ENCODE data around the gene ITGAL. TPM values are rescaled to one million over a fixed set of nuclear protein-coding genes. Genes with fewer than 3 reads are reported as not detected.

The ITGAL gene
- total and polyA plus RNA-seq, 7 donors: 0.60 to 20.7 (median 2.8) TPM

- DNase-seq: no peak
- WGBS, 2 donors: 95% methylated on average over 7 of the region's 7 CpGs
- Histone ChIP-seq H3K9me3 (no peaks in the 10 kb centered on the region), H3K4me3 (no peak overlapping the region), H3K27me3 (no peaks in the 10 kb centered on the region), H3K36me3 (no peaks in the 10 kb centered on the region), H3K4me1 (no peaks in the 10 kb centered on the region), H3K27ac (no peak overlapping the region)
- TF ChIP-seq POLR2AphosphoS5 (IDR thresholded peaks at IDR 0.05) (no peak), POLR2A (IDR thresholded peaks at IDR 0.05) (no peak), CTCF (IDR thresholded peaks at IDR 0.05) (no peak), EP300 (IDR thresholded peaks at IDR 0.05) (no peak)
- intact Hi-C loops (cut with DNase I): no loop called here
Measured at GRCh38 chr16:30464078-30464477, 8.5 kb upstream of the ITGAL start.

- no peak for DNase-seq
- TF ChIP-seq POLR2A (IDR thresholded peaks at IDR 0.05) (no peak), POLR2AphosphoS5 (IDR thresholded peaks at IDR 0.05) (no peak), EP300 (IDR thresholded peaks at IDR 0.05) (no peak), CTCF (IDR thresholded peaks at IDR 0.05) (no peak)
- no peak overlapping the region for H3K27ac ChIP-seq
- intact Hi-C loops (cut with DNase I): no loop called here
- peaks cover 0 to 29% (median 18%) of the 10 kb centered on the region in 3 donors for H3K27me3 ChIP-seq
- WGBS, 2 donors: 64 to 85% methylated on average over 3 of the region's 3 CpGs
- H3K36me3 ChIP-seq: no peaks in the 10 kb centered on the region
- no peaks in the 10 kb centered on the region for H3K9me3 ChIP-seq
- no peak overlapping the region for H3K4me3 ChIP-seq
- H3K4me1 ChIP-seq: no peaks in the 10 kb centered on the region
Measured at GRCh38 chr16:30470170-30470512, 2.4 kb upstream of the ITGAL start.

DNA sequence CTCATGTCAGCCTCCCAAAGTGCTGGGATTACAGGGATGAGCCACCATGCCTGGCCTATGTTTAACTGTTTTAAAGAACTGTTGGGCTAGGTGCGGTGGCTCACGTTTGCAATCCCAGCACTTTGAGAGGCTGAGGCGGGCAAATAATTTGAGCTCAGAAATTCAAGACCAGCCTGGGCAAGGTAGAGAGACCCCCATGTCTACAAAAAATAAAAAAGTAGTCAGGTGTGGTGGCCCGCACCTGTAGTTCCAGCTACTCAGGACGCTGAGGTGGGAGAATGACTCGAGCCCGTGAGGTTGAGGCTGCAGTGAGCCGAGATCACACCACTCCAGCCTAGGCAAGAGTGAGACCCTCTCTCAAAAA, 1.9 kb upstream of the ITGAL start:
- Histone ChIP-seq H3K4me3 (no peak overlapping the region), H3K36me3 (no peaks in the 10 kb centered on the region), H3K27me3 (peaks cover 0 to 34% (median 18%) of the 10 kb centered on the region in 3 donors), H3K27ac (no peak overlapping the region), H3K9me3 (no peaks in the 10 kb centered on the region), H3K4me1 (no peaks in the 10 kb centered on the region)
- TF ChIP-seq POLR2AphosphoS5 (IDR thresholded peaks at IDR 0.05) (no peak), EP300 (IDR thresholded peaks at IDR 0.05) (no peak), POLR2A (IDR thresholded peaks at IDR 0.05) (no peak), CTCF (IDR thresholded peaks at IDR 0.05) (no peak)
- 74 to 86% methylated on average over 8 of the region's 8 CpGs for WGBS, 2 donors
- DNase-seq: no peak
- intact Hi-C loops (cut with DNase I): no loop called here

DNA sequence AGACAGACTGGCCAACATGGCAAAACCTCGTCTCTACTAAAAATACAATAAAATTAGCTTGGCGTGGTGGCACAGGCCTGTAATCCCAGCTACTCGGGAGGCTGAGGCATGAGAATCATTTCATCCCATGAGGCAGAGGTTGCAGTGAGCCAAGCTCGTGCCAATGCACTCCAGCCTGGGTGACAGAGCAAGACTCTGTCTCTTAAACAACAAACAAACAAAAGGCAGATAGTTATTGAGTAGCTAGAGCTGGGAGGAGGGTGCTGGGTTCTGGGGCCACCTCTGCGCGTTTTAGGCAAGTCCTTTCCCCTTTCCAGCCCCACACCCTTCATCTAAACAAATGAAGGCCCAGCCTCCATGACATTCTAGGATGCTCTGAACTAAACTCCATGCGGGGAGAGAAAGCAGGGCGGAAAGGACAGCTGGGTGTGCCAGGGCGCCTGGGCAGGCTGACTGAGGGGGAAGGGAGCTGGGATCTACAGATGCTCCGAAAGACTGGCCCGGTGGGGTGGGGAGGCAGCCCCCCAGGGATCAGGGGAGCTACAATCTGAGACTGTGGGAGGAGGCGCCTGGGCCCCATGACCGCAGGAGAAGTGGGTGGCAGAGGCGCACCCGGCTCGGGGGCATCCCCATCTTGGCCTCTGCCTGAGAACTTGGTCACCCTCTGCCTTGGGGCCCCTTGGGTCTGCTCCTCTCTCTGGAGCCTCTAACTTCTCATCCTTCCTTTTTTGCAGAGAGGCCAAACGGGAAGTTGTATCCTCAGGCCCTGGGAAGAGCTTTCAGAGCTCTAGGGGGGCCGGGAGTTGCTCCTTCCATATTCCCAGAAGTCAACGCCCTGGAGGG, 910 bp downstream of the ITGAL start:
- 44 to 69% methylated on average over 19 of the region's 19 CpGs for WGBS, 2 donors

More for the DNA sequence above, 910 bp downstream of the ITGAL start:
- Histone ChIP-seq H3K9me3 (no peaks in the 10 kb centered on the region), H3K4me3 (no peak overlapping the region), H3K27ac (no peak overlapping the region), H3K4me1 (no peaks in the 10 kb centered on the region), H3K27me3 (peaks cover 0 to 39% (median 18%) of the 10 kb centered on the region in 3 donors), H3K36me3 (no peaks in the 10 kb centered on the region)
- no peak for DNase-seq
- intact Hi-C loops (cut with DNase I): no loop called here
- TF ChIP-seq EP300 (IDR thresholded peaks at IDR 0.05): no peak
- TF ChIP-seq POLR2A (IDR thresholded peaks at IDR 0.05): no peak
- TF ChIP-seq POLR2AphosphoS5 (IDR thresholded peaks at IDR 0.05): no peak
- TF ChIP-seq CTCF (IDR thresholded peaks at IDR 0.05): no peak

All from sigmoid colon (tissue), 7 donors.